GM19397 (cell line): Measurements from ENCODE around the gene CCR2.
"Not testable (repeated sequence)": the region's sequence is repeated elsewhere in the genome, so short reads cannot be mapped to it uniquely, and the experiment has no call there.

ENCODE experiments used
- ATAC-seq: cut with Tn5 transposase; IDR thresholded peaks from one replicate; pipeline ENCODE4 v1.9.1; 2021; ENCODE audit warnings: mild to moderate bottlenecking, moderate library complexity; ENCODE audit not compliant: unreplicated experiment

The CCR2 gene

DNA sequence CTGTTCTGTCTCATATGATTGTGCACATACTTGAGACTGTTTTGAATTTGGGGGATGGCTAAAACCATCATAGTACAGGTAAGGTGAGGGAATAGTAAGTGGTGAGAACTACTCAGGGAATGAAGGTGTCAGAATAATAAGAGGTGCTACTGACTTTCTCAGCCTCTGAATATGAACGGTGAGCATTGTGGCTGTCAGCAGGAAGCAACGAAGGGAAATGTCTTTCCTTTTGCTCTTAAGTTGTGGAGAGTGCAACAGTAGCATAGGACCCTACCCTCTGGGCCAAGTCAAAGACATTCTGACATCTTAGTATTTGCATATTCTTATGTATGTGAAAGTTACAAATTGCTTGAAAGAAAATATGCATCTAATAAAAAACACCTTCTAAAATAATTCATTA lies 21.9 kb downstream of the CCR2 start:
- ATAC-seq, result no peak

GRCh38 chr3:46378426-46378942 lies 24.6 kb downstream of the CCR2 start:
- ATAC-seq, result no peak

- no peak for ATAC-seq
Measured at GRCh38 chr3:46380471-46381221, 26.7 kb downstream of the CCR2 start.

- no peak for ATAC-seq
Measured at GRCh38 chr3:46381625-46382024, 27.7 kb downstream of the CCR2 start.

DNA sequence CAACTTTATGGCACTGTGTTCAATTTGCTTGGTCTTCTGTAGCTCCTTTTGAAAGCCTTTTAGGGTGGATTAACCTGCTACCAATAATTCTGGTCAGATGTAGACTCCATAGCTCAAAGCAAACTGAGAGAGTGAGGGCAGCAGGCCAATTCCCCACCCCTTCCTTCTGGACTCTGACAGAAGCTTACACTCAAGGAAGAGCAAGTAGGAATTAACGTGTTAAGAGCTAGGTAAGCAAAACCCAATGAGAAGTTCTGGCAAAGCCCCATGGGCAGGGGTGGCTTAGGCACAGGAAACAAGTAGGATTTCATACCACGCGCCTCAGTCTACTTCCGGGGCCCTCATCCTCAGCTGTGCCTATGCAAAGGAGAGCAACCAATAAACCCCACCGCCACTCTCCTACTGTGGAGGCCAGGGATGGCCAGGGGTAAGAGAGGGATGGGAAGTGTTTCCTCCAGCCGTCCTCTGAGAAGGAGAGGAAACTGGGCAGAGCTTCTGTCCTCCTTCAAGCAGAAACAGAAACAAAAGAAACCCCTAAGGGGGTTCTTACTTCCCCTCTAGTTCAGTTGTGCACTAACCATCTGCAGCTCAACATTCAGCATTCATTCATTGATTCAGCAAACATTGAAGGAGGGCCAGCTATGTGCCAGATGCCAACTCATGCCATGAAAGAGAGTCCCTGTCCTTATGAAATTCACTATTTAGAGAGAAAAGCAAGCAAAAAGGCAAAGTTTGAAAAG lies 29.5 kb downstream of the CCR2 start:
- no peak for ATAC-seq

GRCh38 chr3:46383951-46384330 lies 30.0 kb downstream of the CCR2 start:
- ATAC-seq, result no peak

DNA sequence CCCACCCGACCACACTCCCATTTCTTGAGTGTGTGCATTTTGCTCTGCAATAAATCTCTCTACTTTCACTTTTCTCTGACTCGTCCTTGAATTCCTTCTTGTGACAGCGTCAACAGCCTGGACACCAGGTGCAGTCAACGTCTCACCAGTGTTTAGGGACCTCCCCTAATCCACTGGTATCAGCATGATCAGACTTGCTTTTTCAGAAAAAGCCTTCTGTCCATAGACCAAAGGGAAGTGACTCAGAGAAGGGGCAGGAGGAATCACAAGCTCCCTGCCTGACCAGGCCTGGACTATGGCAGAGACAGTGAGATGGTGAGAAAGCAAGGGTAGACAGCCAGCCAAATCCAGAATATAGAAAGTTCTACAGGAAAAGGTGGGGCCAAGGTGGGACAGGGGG lies 32.3 kb downstream of the CCR2 start:
- ATAC-seq, result no peak

GRCh38 chr3:46388847-46389246 lies 34.9 kb downstream of the CCR2 start:
- not testable (repeated sequence) for ATAC-seq

GRCh38 chr3:46389306-46389705 lies 35.4 kb downstream of the CCR2 start:
- ATAC-seq, result no peak

- not testable (repeated sequence) for ATAC-seq
Measured at GRCh38 chr3:46391526-46391925, 37.6 kb downstream of the CCR2 start.

GRCh38 chr3:46393011-46393410 lies 39.1 kb downstream of the CCR2 start:
- no peak for ATAC-seq

DNA sequence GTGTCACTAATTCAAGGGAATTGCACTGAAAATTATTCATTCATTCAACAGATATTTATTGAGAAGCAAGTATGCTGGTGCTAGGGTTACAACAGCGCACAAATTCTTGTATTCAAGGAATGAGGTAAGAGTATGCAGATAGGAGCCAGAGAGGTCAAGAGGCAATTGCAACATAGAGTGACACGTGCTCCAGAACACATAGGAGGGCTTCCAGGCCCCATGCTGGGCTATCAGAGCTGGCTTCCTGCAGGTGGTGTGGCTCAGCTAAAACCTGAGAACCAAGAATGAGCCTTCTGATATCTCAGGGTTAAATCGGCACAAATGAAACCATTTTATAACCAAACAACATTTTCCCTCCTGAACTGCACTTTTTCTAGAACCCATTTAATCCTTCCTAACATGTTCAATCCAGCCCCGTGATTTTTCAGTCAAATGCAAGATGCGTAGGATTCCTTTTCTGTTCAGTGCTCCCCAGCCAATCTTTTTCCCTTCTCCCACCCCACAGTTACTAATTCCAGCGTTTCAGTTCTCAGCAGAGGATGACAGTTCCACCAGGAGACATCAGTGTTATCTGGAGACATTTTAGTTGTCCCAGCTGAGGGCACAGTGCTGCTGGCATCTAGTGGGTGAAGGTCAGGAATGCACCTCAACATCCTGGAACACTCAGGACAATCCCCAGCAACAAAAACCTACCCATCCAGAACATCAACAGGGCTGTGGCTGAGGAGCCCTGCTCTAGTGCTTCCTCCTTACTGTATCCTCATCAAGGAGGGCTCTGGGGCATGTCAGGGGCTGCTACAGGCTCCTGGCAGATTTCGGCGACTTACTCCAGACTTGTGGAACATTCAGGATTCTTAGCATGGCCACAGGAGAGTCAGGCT lies 39.9 kb downstream of the CCR2 start:
- ATAC-seq, result no peak

GRCh38 chr3:46395210-46395661 lies 41.3 kb downstream of the CCR2 start:
- no peak for ATAC-seq

GRCh38 chr3:46395766-46396530 lies 42.0 kb downstream of the CCR2 start:
- no peak for ATAC-seq

DNA sequence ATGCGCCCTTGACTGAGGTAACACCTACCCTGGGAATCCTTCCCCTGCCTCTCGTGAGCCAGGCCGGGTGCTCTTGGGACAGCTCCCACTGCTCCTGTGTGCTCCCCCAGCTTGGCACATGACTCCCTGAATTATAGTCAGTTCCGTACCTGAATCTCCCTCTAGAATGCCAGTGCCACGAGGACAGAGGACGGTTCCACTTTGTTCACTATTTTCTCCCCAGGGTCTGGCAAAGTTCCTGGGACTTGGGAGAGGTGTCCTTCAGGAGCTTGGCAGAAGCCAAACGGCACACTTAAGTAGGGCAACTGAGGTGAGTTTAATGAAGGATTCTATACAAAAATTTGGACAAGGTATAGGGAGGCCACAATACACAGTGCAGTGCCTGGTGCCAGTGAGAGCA lies 43.2 kb downstream of the CCR2 start:
- ATAC-seq, result no peak

DNA sequence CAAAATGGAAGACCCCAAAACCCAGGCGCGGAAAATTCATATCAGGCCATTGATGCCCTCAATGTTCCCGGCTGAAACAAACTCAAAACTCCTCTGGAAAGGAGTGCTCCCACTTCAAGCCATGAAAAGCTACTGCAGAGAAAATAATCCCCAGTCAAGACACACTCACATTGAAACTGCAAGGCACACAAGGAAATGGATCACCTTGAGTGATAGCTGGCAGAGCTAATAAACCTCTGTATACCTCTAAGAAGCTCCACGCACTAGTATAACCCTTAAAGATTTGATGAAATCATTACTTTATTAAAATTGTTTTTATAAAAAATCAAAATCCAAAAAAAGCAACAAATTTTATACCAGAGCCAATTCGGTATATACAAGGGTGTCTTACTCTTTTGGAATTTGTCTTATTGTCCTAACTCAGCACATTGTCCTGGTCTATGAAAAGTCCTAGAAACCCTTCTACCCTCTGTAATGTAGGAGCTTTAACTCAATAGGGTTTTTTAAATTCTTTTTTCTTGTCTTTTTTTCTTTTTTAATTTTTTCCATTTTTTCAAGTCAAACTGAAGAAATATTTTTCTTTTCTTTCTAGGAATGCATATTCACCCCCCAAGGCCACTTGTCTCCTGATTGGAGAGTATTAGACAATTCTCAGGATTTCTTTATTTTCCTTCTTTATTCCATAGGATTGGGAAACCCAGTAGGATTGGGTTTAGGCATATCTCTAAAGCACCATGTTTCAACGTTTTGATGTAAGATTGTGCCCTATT lies 44.5 kb downstream of the CCR2 start:
- no peak for ATAC-seq

- no peak for ATAC-seq
Measured at GRCh38 chr3:46399098-46399497, 45.2 kb downstream of the CCR2 start.

- ATAC-seq, result no peak
Measured at GRCh38 chr3:46399557-46399956, 45.6 kb downstream of the CCR2 start.

GRCh38 chr3:46400000-46400734 lies 46.3 kb downstream of the CCR2 start:
- ATAC-seq, result no peak
